CD4-positive, alpha-beta T cell (primary cell): Measurements from ENCODE around the gene SYN1. TPM values are rescaled to one million over a fixed set of nuclear protein-coding genes. Genes with fewer than 3 reads are reported as not detected.
"Not testable (repeated sequence)": the region's sequence is repeated elsewhere in the genome, so short reads cannot be mapped to it uniquely, and the experiment has no call there.

Experiments used
- ATAC-seq: fragments of 200-7000 bp; cut with Tn5 transposase; one replicate; pipeline ENCODE4 v1.10.0; 2022; ENCODE audit warnings: mild to moderate bottlenecking; ENCODE audit not compliant: poor library complexity
- CTCF ChIA-PET: fragments of 350-600 bp; sonication (Branson Sonifier 250); formaldehyde crosslinking; loops from one replicate; lab custom pipeline; 2021; ENCODE audit warnings: antibody characterized with exemption, inconsistent platforms; lab: Charles Lee
- POLR2A ChIA-PET: fragments of 350-600 bp; sonication (Branson Sonifier 250); formaldehyde crosslinking; loops from one replicate; lab custom pipeline; 2021; ENCODE audit warnings: antibody characterized with exemption, inconsistent platforms; lab: Charles Lee
- DNase-seq, 14 experiments: peaks; one replicate each; pipeline ENCODE4 v3.0.0-alpha.2; 2013 to 2020; ENCODE audit warnings: mixed read lengths in 2 of 14
- H3K27ac ChIP-seq, 2 donors: one replicate each; pipeline versions ENCODE4 v1.5.1 to v1.7.0; 2013; ENCODE audit warnings: low read length in 2 of 2, low read depth in 1 of 2, mild to moderate bottlenecking in 1 of 2
- H3K27me3 ChIP-seq, 2 experiments: 1 replicate in 1 of 2; 2 replicates in 1 of 2; pipeline versions ENCODE4 v1.6.1 to v1.7.0; 2013; ENCODE audit warnings: low read length in 2 of 2, control low read depth in 1 of 2, mild to moderate bottlenecking in 1 of 2, moderate library complexity in 1 of 2; ENCODE audit not compliant: insufficient read depth in 2 of 2, control insufficient read depth in 1 of 2
- H3K36me3 ChIP-seq: one replicate; pipeline ENCODE4 v1.6.1; 2013; ENCODE audit warnings: low read length, control low read depth; ENCODE audit not compliant: insufficient read depth
- H3K4me1 ChIP-seq: one replicate; pipeline ENCODE4 v1.6.1; 2013; ENCODE audit warnings: low read length, control low read depth; ENCODE audit not compliant: insufficient read depth
- H3K4me3 ChIP-seq: one replicate; pipeline ENCODE4 v1.5.1; 2013; ENCODE audit warnings: mild to moderate bottlenecking, low read length, moderate library complexity
- H3K9me3 ChIP-seq, 2 experiments: 1 replicate in 1 of 2; 2 replicates in 1 of 2; pipeline versions ENCODE4 v1.6.1 to v1.7.0; 2013; ENCODE audit warnings: low read length in 2 of 2, mild to moderate bottlenecking in 2 of 2, control low read depth in 1 of 2, moderate library complexity in 1 of 2; ENCODE audit not compliant: control insufficient read depth in 1 of 2, insufficient read depth in 1 of 2
- H3K27ac Mint-ChIP-seq: one replicate; pipeline ENCODE4 v1.8.0; 2020; ENCODE audit warnings: mixed read lengths
- H3K27me3 Mint-ChIP-seq: one replicate; pipeline ENCODE4 v1.8.0; 2021; ENCODE audit warnings: mixed read lengths
- H3K36me3 Mint-ChIP-seq: one replicate; pipeline ENCODE4 v1.8.0; 2021; ENCODE audit warnings: low read depth, mixed read lengths
- H3K4me1 Mint-ChIP-seq: one replicate; pipeline ENCODE4 v1.8.0; 2021; ENCODE audit warnings: low read depth, mixed read lengths
- H3K4me3 Mint-ChIP-seq: one replicate; pipeline ENCODE4 v1.8.0; 2020; ENCODE audit warnings: mild to moderate bottlenecking, mixed read lengths
- H3K9me3 Mint-ChIP-seq: one replicate; pipeline ENCODE4 v1.8.0; 2020; ENCODE audit warnings: mixed read lengths
- CTCF ChIP-seq: fragments of 200-600 bp; IDR thresholded peaks from one replicate; pipeline ENCODE4 v1.8.0; 2022; ENCODE audit warnings: antibody characterized with exemption, mild to moderate bottlenecking
- intact Hi-C, 2 experiments: fragments of 100-400 bp; cut with DNase I in 1 of 2; cut with micrococcal nuclease in 1 of 2; formaldehyde crosslinking; loops; one replicate each; pipeline versions ENCODE4 v1.15.1 to v1.9.0; 2023 to 2025; cut with DNase I, micrococcal nuclease
- polyA plus RNA-seq, 2 donors: library from polyadenylated mRNA; unstranded; fragments of 120-200 nt; gene quantifications; one replicate each; pipeline ENCODE4 v1.2.1, GENCODE V29; 2013
- total RNA-seq, 174 experiments: library from RNA in 2 of 174; stranded (reverse) in 2 of 174; gene quantifications; one replicate each; pipeline ENCODE4 v1.2.3 and lab custom pipeline; 2021 to 2026

Gene SYN1
- total RNA-seq (under 1 TPM; 0.27 to 0.87 TPM), total RNA-seq (lab: John Stamatoyannopoulos, UW) (0 to 0.88 (median 0.06) reads per million in 172 experiments)
- 1.1 TPM for polyA plus RNA-seq (2013, experiment 1 of 2)
- polyA plus RNA-seq (2013, experiment 2 of 2), result 0.56 TPM

GRCh38 chrX:47619486-47620302, at the start of gene SYN1:
SYN1 (minus strand) TSS chrX:47619857; CDS start chrX:47619728, 129 bp downstream.
- Mint-ChIP-seq H3K36me3 (peaks cover 8% of the 10 kb centered on the region), H3K4me1 (peaks cover 28% of the 10 kb centered on the region), H3K4me3 (peak within 1 kb of the TSS; percentile 61), H3K27ac (no peak within 1 kb of the TSS), H3K27me3 (no peaks in the 10 kb centered on the region), H3K9me3 (no peaks in the 10 kb centered on the region)
- ChIA-PET CTCF (no interaction called here), POLR2A (interaction anchor here (0.8 kb wide), 1 partner anchor 24 kb away, joined by 3 read pairs; no protein-coding TSS in a partner anchor)
- peak; percentile 63 to 93 (median 77) for DNase-seq
- H3K4me1 ChIP-seq, result peaks cover 24% of the 10 kb centered on the region
- no peak within 1 kb of the TSS for H3K27ac ChIP-seq
- H3K27me3 ChIP-seq, result no peaks in the 10 kb centered on the region
- peak; percentile 80 for ATAC-seq
- no peak for TF ChIP-seq CTCF
- no peaks in the 10 kb centered on the region for H3K36me3 ChIP-seq
- intact Hi-C loops, result loop anchor here in 1 of 2 experiments (5.0 kb wide), 2 partner anchors 37 to 57 kb away; partner anchors contain the start of genes ARAF and TIMP1
- H3K4me3 ChIP-seq, result peak within 1 kb of the TSS; percentile 42
- H3K9me3 ChIP-seq, result no peaks in the 10 kb centered on the region

GRCh38 chrX:47665797-47666196, 46.1 kb upstream of the SYN1 start:
- intact Hi-C loops, result not testable (repeated sequence)

GRCh38 chrX:47664737-47665136, 45.1 kb upstream of the SYN1 start:
- ChIA-PET POLR2A (no interaction called here), CTCF (no interaction called here)
- Histone ChIP-seq H3K27ac (no peak overlapping the region), H3K27me3 (no peaks in the 10 kb centered on the region), H3K4me1 (peaks cover under 1% of the 10 kb centered on the region), H3K4me3 (no peak overlapping the region), H3K9me3 (no peaks in the 10 kb centered on the region), H3K36me3 (no peaks in the 10 kb centered on the region)
- Mint-ChIP-seq H3K4me1 (no peaks in the 10 kb centered on the region), H3K4me3 (no peak overlapping the region), H3K27me3 (no peaks in the 10 kb centered on the region), H3K9me3 (no peaks in the 10 kb centered on the region), H3K36me3 (no peaks in the 10 kb centered on the region), H3K27ac (no peak overlapping the region)
- no peak for DNase-seq
- no peak for TF ChIP-seq CTCF
- no peak for ATAC-seq
- intact Hi-C loops, result no loop called here

More at GRCh38 chrX:47665797-47666196, 46.1 kb upstream of the SYN1 start:
- H3K27ac ChIP-seq, DNase-seq, H3K27me3 Mint-ChIP-seq, H3K9me3 Mint-ChIP-seq, H3K36me3 Mint-ChIP-seq, H3K4me3 ChIP-seq, H3K27me3 ChIP-seq, CTCF ChIA-PET, H3K4me1 ChIP-seq, H3K4me3 Mint-ChIP-seq, H3K36me3 ChIP-seq, POLR2A ChIA-PET, H3K9me3 ChIP-seq, ATAC-seq, H3K4me1 Mint-ChIP-seq, H3K27ac Mint-ChIP-seq: not testable (repeated sequence)
